Endothelial cell (in vitro differentiated cells): ENCODE measurements around the gene CYP24A1. TPM values are rescaled to one million over a fixed set of nuclear protein-coding genes. Genes with fewer than 3 reads are reported as not detected.

Experiments
- DNase-seq: peaks from one replicate; pipeline ENCODE4 v3.0.0; 2021; ENCODE audit warnings: low spot score
- H3K27ac Mint-ChIP-seq: one replicate; pipeline ENCODE4 v1.8.0; 2021; ENCODE audit warnings: mixed read lengths, inconsistent platforms; ENCODE audit not compliant: unreplicated experiment
- H3K27me3 Mint-ChIP-seq: one replicate; pipeline ENCODE4 v1.8.0; 2021; ENCODE audit warnings: mild to moderate bottlenecking, moderate library complexity, mixed read lengths, inconsistent platforms; ENCODE audit not compliant: unreplicated experiment
- H3K36me3 Mint-ChIP-seq: one replicate; pipeline ENCODE4 v1.8.0; 2021; ENCODE audit warnings: mild to moderate bottlenecking, low read depth, mixed read lengths, inconsistent platforms; ENCODE audit not compliant: unreplicated experiment
- H3K4me1 Mint-ChIP-seq: one replicate; pipeline ENCODE4 v1.8.0; 2021; ENCODE audit warnings: mild to moderate bottlenecking, mixed read lengths, inconsistent platforms; ENCODE audit not compliant: unreplicated experiment
- H3K4me3 Mint-ChIP-seq: one replicate; pipeline ENCODE4 v1.8.0; 2021; ENCODE audit warnings: mild to moderate bottlenecking, mixed read lengths, inconsistent platforms; ENCODE audit not compliant: unreplicated experiment
- H3K9me3 Mint-ChIP-seq: one replicate; pipeline ENCODE4 v1.8.0; 2021; ENCODE audit warnings: mixed read lengths, inconsistent platforms; ENCODE audit not compliant: unreplicated experiment
- total RNA-seq: library from RNA; stranded (reverse); fragmentation: NEBNext Ultra II Directional; extraction: Animal tissue kit (Norgen Biotek cat#: 25700); gene quantifications from one replicate; pipeline ENCODE4 v1.2.1, GENCODE V29; 2021; ENCODE audit not compliant: unreplicated experiment
- TF ChIP-seq, protein P1 (sequence below): fragments of 200-600 bp; sonication (generic); IDR thresholded peaks from one replicate; pipeline ENCODE4 v1.5.0; 2021; ENCODE audit warnings: antibody characterized with exemption; ENCODE audit not compliant: unreplicated experiment

Gene CYP24A1
- total RNA-seq, 1 donor from 2014 or later = not detected

DNA sequence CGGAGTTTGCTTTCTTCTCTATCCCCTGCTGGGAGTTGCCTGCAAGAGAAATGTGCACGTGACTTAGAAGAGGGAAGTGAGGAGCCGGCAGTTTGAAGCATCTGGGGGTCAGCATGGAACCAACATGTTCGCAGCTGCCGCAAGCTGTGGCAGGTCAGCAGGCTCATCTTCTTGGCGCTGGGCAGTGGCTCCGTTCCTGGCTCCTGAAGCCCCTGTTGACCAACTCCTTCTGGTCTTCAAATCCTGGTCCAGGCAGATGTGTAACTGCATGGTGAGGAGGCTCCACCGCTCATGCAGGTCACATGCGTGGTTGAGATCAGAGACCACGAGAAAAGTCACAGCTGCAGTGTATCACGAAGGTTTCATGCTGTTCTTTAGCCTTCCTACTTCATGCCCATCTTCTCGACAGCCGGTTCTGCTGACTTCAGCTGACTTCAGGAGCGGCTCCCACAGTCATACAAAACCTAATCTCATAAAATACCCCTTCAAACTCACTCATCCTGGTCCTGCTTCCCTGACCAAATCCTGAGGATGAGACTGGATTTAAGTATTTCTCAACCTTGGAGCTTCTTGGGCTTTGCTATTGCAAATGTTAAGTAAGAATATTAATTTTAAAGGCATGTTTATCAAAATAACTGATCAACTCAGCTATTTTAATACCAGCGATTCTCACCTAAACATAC is 58.5 kb downstream of the CYP24A1 start:
- Mint-ChIP-seq H3K4me1 (no peaks in the 10 kb centered on the region), H3K4me3 (no peak overlapping the region), H3K27ac (no peak overlapping the region), H3K36me3 (no peaks in the 10 kb centered on the region), H3K9me3 (no peaks in the 10 kb centered on the region), H3K27me3 (no peaks in the 10 kb centered on the region)
- TF ChIP-seq, protein P1, sequence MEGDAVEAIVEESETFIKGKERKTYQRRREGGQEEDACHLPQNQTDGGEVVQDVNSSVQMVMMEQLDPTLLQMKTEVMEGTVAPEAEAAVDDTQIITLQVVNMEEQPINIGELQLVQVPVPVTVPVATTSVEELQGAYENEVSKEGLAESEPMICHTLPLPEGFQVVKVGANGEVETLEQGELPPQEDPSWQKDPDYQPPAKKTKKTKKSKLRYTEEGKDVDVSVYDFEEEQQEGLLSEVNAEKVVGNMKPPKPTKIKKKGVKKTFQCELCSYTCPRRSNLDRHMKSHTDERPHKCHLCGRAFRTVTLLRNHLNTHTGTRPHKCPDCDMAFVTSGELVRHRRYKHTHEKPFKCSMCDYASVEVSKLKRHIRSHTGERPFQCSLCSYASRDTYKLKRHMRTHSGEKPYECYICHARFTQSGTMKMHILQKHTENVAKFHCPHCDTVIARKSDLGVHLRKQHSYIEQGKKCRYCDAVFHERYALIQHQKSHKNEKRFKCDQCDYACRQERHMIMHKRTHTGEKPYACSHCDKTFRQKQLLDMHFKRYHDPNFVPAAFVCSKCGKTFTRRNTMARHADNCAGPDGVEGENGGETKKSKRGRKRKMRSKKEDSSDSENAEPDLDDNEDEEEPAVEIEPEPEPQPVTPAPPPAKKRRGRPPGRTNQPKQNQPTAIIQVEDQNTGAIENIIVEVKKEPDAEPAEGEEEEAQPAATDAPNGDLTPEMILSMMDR = no peak
- DNase-seq = no peak

DNA sequence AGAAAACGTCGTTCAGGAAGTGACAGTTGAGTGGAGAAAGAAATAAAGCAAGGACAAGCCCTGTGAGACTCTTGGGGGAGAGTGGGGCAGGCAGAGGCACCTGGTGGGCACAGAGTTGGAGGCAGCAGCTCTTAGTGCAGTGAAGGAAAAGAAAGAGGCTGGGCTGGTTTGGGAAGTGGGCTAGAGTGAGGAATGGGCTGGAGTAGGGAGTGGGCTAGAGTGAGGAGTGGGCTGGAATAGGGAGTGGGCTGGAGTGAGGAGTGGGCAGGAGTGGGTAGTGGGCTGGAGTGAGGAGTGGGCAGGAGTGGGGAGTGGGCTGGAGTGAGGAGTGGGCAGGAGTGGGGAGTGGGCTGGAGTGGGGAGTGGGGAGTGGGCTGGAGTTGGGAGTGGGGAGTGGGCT is 59.7 kb downstream of the CYP24A1 start:
- H3K27ac Mint-ChIP-seq = no peak overlapping the region
- no peaks in the 10 kb centered on the region for H3K4me1 Mint-ChIP-seq
- H3K27me3 Mint-ChIP-seq = no peaks in the 10 kb centered on the region
- H3K36me3 Mint-ChIP-seq = no peaks in the 10 kb centered on the region
- no peak overlapping the region for H3K4me3 Mint-ChIP-seq
- TF ChIP-seq, protein P1 = no peak
- DNase-seq = no peak
- no peaks in the 10 kb centered on the region for H3K9me3 Mint-ChIP-seq

DNA sequence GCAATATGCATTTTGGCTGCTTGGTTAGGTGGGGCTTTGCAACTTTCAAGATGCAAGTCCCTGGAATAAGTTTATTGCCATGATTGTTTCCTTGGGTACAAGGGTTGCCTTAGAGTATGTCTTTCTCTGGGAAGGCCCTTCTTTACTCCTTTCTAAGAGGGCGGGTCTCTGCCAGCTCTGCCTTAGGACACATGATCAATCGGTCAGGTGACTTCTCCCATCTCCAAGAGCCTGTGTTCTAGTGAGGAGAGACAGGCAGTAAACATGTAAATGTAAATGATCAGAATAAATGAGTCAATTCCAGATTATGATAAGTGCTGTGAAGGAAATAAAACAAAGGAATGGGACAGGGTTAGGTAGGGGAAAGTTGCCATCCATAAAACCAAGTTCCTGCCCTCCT is 60.2 kb downstream of the CYP24A1 start:
- H3K4me3 Mint-ChIP-seq = no peak overlapping the region
- H3K4me1 Mint-ChIP-seq = no peaks in the 10 kb centered on the region
- H3K36me3 Mint-ChIP-seq = no peaks in the 10 kb centered on the region
- no peak overlapping the region for H3K27ac Mint-ChIP-seq
- no peak for DNase-seq
- TF ChIP-seq, protein P1 = no peak
- H3K9me3 Mint-ChIP-seq = no peaks in the 10 kb centered on the region
- H3K27me3 Mint-ChIP-seq = no peaks in the 10 kb centered on the region

DNA sequence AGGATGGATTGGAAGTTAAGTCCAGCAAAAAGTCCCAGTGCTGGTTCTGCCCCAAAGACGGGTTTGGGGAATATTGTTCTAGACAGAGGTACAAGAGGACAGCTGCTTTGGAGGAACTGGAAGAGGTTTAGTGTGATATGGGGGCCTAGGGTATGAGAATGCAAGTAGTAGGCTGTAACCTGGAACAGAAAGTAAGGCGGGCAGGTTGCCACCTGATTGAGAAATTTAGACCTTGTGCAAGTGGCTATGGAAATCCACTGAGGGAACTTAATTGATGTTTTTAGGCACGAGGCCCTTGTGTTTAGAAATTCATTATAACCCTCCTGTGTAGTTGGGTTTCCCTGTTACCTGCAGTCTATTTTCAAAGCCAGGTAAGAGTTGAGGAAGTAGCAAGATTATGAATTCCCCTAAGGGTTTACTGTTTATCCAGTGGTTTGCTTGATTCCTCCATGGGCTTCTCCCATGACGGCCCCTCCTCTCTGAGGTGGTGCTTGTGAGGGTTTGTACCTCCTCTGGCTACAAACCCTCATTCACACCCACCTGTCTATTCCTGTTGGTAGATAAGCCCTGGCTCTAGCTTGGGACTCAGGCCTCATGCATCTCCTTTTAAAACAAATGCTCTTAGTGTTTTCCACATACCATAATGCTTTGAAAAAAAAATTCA is 61.4 kb downstream of the CYP24A1 start:
- H3K27ac Mint-ChIP-seq = no peak overlapping the region
- DNase-seq = no peak
- no peaks in the 10 kb centered on the region for H3K9me3 Mint-ChIP-seq
- H3K4me3 Mint-ChIP-seq = no peak overlapping the region
- TF ChIP-seq, protein P1 = no peak
- no peaks in the 10 kb centered on the region for H3K27me3 Mint-ChIP-seq
- H3K4me1 Mint-ChIP-seq = no peaks in the 10 kb centered on the region
- no peaks in the 10 kb centered on the region for H3K36me3 Mint-ChIP-seq

DNA sequence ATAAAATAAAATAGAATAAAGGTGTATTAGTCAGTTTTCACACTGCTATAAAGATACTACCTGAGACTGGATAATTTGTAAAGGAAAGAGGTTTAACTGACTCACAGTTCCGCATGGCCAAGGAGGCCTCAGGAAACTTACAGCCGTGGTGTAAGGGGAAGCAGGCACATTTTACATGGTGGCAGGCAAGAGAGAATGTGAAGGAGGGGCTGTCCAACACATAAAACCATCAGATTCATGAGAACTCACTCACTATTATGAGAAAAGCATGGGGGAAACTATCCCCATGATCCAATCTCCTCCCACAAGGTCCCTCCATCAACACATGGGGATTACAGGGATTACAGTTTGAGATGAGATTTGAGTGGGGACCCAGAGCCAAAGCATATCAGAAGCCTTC is 62.3 kb downstream of the CYP24A1 start:
- H3K4me1 Mint-ChIP-seq = no peaks in the 10 kb centered on the region

More for the DNA sequence above, 62.3 kb downstream of the CYP24A1 start:
- Mint-ChIP-seq H3K9me3 (no peaks in the 10 kb centered on the region), H3K36me3 (no peaks in the 10 kb centered on the region), H3K27me3 (no peaks in the 10 kb centered on the region), H3K4me3 (no peak overlapping the region), H3K27ac (no peak overlapping the region)
- no peak for DNase-seq
- TF ChIP-seq, protein P1 = no peak
